OCI-LY7 (cell line): ENCODE results near the gene ANTXR1.

Source experiments
- CTCF ChIP-seq: fragments of 200-600 bp; sonication (generic); conservative IDR thresholded peaks from 2 replicates; pipeline ENCODE4 v1.5.1; 2014; ENCODE audit warnings: mild to moderate bottlenecking, antibody characterized with exemption, low read length, moderate library complexity, mixed read lengths
- EZH2phosphoT487 ChIP-seq: fragments of 200-600 bp; sonication (generic); IDR thresholded peaks from 2 replicates; pipeline ENCODE4 v1.6.1; 2018; ENCODE audit warnings: low read depth, borderline replicate concordance, mild to moderate bottlenecking, mixed run types, antibody characterized with exemption, low read length, moderate library complexity, mixed read lengths

- TF ChIP-seq CTCF (no peak), EZH2phosphoT487 (no peak)
Measured at GRCh38 chr2:68978098-68978497, 34.9 kb upstream of the ANTXR1 start.
